Activated CD8-positive, alpha-beta memory T cell treated with anti-CD3 and anti-CD28 coated beads, Interleukin-2, amount 50 U/mL, for 4 hours (primary cell): ENCODE results near the gene ATAD3C.
A peak's percentile ranks its signal among the peaks of the same experiment; 100 is the strongest.
"Not testable (repeated sequence)": the region's sequence is repeated elsewhere in the genome, so short reads cannot be mapped to it uniquely, and the experiment has no call there.

Experiments
- DNase-seq: peaks from one replicate; pipeline ENCODE4 v3.0.0-alpha.2; 2020

Gene ATAD3C

DNA sequence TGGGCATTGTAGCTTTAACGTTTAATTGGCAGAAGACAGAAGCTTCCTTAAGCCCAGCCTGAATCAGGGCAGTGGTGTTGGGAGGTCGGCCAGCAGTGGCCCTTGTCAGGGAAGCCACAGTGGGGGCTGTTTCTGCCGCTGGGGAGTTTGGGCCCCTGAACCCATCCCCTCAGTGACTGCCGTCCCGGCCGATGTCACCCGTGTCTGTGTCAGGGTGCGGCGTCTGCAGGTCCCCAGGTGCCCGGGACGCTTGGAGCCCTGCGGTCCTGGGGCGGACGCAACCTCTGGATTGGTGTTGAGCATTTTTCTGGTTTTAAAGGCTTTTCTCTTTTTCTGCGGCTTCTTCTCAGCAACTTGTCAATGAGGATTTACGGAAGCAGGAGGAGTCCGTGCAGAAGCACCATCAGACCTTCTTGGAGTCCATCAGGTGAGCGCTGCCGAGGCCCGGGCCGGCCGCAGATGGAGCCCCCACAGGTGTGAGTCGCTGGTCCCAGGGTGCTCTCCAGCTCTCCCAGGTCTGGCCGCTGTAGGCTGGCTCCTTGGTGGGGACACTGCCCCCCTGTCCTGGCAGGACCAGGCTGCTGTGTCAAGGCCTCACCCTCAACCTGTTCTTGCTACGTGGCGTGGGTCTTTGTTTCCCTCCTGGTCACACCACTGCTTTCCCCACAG is 2.3 kb downstream of the ATAD3C start:
- DNase-seq = no peak

DNA sequence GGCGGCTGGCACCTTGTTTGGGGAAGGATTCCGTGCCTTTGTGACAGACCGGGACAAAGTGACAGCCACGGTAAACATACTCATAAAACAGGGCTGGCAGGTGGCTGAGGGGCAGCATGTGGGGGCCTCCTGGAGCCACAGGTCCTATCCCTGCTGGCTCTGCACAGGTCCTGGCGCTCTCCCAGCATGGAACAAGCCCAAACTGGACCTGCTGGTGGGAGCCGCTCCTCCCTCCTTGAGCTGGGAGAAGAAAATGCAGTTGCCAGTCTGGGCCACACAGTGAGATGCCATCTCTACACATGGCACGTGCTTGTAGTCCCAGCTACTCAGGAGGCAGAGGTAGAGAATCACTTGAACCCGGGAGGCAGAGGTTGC is 2.9 kb downstream of the ATAD3C start:
- DNase-seq = not testable (repeated sequence)

DNA sequence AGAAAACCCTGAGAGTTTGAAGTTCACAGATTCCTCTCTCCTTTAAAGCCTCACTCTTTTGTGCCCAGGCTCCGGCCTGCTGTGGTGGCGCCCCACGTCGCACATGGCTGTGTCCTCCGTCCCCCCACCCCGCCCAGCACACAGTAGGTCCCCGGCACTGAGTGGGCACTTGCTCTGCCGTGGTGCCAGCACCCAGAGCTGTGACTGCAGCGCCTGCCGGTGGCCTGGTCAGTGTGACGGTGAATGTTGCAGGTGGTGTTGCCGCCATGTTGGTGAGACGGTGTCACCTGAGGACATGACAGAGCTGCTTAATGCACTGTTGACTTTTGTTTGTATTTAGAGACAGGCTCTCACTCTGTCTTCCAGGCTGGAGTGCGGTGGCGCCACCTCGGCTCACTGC is 3.4 kb downstream of the ATAD3C start:
- DNase-seq = no peak

DNA sequence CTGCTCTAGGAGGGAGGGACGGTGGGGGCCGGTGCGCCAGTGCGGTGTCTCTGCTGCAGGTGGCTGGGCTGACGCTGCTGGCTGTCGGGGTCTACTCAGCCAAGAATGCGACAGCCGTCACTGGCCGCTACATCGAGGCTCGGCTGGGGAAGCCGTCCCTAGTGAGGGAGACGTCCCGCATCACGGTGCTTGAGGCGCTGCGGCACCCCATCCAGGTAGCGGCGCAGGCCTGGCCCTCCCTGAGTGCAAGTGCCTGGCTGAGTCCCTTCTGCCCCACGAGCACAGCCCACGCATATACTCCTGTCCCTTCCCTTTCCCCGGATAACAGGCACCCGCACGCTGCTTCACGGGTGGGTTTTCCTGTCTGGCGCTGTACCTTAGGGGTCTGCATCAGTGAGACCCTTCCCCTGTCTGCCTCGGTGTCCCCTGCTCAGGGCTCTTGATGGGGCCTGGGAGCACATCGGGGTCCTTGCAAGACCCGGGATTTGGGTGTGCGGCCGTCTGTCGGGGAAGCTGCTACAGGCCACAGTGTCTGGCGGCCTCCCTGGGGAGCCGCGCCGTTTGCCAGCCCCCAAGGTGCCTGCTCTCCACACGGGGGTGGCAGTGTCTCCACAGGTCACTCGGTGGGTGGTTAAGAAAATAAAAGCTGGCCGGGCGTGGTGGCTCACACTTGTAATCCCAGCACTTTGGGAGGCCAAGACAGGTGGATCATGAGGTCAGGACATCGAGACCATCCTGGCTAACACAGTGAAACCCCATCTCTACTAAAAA is 5.0 kb downstream of the ATAD3C start:
- DNase-seq = not testable (repeated sequence)

DNA sequence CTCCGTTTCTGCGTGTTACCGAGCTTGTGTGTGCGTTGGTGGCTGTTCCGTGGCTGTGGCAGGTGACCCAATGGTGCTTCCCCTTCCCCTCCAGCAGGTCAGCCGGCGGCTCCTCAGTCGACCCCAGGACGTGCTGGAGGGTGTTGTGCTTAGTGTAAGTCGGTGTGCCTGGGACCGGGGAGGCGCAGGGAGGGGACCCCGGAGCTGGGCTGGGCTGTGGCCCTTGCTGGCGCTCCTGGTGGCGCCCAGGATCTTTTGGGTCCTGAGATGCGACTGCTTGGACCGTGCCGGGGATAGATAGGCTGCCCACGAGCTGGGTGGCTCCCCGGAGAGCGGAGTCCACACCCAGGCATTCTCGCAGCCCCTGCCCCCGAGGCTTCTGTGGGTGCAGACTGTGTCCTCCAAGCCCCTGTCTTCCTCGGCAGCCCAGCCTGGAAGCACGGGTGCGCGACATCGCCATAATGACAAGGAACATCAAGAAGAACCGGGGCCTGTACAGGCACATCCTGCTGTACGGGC is 5.9 kb downstream of the ATAD3C start:
- no peak for DNase-seq

DNA sequence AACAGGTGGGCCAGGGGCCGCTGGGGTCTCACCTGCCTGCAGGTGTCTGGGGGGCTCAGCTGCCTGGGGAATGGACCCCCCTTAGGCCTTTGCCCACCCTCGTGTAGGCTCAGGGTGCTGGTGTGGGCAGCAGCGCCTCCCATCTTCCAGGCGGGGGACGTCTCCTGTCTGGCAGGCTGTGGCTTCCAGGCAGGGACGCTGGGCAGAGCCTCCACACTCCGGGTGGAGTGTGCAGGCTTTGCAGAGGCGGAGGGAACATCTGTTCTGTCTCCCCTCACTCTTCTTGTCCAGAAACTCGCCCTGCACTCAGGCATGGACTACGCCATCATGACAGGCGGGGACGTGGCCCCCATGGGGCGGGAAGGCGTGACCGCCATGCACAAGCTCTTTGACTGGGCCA is 6.4 kb downstream of the ATAD3C start:
- not testable (repeated sequence) for DNase-seq

DNA sequence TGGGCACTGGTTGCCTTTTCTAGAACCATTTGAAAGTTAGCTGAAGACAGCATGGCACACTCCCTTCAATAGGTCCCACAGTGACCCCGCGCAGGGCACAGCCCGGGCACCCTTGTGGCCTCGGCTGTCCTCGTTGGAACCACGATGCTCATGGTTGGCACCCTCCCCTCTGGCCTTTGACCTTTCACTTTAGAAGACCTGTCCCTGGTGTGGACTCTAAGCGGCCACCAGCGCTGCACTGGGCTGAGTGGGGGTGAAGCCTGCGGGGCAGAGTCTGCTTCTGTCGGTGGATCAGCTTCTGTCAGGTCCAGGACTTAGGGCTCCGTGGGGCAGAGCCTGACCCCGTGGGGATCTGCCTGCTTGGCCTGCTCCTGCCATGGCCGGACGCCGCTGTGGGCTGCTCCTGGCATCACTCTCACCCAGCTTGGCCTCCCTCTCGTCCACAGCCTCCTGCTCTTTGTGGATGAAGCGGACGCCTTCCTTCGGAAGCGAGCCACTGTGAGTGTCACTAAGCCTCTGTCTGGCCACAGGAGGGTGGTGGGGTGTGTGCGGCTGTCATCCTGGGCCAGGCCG is 7.3 kb downstream of the ATAD3C start:
- not testable (repeated sequence) for DNase-seq

DNA sequence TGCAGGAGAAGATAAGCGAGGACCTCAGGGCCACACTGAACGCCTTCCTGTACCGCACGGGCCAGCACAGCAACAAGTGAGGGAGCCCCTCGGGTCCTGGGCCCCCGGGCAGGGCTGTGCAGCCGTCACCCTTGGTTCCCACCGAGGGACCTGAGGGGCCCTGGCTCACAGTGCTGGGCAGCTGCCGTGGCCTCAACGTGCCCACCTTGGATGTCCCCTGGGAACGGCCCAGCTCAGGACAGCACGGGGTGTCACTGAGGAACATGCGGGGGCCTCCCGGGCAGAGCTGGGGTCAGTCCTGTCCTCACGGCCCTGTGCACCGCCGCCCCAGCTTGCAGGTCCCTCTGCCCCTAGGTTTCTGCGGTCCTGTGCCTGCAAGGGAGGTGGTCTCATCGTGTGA is 9.7 kb downstream of the ATAD3C start:
- not testable (repeated sequence) for DNase-seq

DNA sequence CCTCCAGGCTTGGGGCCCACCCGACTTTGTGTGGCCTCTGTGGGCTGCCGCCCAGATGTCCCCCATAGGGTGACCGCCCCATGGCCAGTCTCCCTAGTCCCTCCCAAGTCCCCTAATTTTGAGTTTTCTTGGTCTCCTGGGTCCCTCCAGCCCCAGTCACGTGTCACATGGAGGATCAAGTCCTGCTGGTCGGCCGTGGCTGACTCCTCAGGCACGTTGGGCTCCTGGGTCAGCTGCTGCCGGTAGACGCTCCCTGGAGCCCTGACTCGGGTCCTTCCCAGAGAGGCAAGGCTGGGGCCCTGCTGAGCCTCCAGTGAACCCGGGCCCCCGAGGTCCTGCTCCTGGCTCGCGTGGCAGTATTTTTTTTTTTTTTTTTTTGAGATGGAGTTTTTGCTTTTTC is 10.2 kb downstream of the ATAD3C start:
- DNase-seq = not testable (repeated sequence)

DNA sequence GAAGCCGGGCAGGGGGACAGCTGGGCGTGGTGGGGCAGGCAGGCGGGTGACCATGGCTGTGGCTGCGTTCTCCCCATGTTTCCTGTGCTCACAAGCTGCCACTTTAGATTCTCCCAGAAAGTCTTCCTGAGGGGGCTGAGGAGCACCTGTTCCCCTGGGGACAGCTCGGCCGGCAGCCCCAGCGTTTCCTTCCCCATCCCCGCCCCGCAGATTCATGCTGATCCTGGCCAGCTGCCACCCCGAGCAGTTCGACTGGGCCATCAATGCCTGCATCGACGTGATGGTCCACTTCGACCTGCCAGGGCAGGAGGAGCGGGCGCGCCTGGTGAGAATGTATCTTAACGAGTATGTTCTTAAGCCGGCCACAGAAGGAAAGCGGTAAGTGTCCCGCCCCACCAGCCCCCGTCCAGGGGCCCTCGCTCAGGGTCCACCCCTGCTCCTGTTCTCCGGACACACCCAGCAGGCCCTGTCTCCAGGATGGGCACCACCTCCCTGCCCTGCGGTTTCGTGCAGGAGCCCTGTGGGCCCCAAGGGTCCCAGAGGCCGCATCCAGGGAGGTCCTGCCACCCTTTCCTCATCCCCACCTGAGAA is 11.1 kb downstream of the ATAD3C start:
- no peak for DNase-seq

DNA sequence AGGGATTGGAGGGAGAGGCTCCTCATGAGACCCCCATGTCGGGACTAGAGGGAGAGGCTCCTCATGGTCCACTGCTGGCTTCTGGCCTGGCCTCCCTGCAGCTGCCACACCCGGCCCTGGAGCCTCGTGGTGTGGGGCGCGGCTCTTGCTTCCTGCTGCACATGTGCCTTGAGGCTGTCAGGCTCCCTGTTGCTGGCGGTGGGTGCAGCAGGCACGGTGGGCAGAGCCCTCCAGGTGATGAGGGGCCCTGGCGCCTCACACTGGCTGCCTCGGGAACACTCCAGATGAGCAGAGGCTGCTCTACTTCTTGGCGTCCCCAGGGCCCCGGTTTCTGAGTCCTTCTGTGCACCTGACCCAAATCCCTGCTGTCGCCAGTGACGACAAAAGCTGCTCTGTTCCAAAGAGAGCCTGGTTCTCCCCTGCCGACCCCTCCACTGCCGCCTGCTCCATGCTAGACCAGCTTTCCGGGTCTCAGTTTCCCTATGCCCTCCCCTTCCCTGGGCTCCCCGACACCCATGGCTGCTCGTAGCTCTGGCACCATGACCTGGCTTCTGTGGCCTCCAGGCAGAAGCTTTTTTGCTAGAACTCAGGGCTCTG is 12.3 kb downstream of the ATAD3C start:
- DNase-seq = no peak

DNA sequence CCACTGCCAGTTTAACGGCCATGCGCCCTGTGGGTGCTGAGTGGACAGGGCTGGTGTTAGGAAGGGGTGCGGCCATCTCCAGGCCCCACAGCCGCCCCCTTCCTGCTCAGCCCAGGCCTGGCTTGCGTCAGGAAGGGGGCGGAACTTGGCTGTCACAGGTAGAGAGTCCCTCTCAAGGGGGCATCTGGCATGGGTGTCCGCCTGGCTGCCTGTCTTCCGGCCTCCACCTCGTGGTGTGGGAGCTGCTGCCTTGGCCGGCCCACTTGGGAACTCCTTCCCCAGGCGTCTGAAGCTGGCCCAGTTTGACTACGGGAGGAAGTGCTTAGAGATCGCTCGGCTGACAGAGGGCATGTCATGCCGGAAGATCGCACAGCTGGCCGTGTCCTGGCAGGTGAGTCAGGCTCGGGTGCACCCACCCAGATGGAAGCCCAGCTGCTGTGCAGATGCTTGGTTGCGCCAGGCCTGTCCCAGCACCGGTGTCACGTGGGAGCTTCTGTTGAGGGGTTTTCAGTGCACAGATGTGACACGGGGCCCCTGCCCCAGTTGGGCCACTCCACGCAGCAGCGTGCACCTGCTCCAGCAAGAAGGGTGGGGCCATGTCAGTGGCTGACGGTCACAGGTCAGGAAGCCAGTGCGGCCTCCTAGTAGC is 13.0 kb downstream of the ATAD3C start:
- DNase-seq = no peak

DNA sequence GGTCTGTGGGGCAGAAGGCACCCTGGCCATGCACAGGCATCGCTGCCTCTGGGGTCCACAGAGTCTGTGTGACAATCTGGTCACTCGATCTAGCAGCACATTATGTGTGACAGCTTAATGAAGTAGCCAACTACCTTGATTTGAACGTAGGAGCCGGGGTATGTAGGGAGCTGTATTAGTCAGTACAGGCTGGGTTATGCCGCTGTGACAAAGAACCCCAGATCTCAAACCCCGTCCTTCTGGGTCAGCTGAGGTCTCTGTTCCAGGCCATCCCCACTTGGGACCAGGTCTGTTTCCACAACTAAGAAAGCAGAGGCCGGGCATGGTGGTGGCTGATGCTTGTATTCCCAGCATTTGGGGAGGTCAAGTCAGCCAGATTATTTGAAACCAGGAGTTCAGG is 13.8 kb downstream of the ATAD3C start:
- DNase-seq = no peak

DNA sequence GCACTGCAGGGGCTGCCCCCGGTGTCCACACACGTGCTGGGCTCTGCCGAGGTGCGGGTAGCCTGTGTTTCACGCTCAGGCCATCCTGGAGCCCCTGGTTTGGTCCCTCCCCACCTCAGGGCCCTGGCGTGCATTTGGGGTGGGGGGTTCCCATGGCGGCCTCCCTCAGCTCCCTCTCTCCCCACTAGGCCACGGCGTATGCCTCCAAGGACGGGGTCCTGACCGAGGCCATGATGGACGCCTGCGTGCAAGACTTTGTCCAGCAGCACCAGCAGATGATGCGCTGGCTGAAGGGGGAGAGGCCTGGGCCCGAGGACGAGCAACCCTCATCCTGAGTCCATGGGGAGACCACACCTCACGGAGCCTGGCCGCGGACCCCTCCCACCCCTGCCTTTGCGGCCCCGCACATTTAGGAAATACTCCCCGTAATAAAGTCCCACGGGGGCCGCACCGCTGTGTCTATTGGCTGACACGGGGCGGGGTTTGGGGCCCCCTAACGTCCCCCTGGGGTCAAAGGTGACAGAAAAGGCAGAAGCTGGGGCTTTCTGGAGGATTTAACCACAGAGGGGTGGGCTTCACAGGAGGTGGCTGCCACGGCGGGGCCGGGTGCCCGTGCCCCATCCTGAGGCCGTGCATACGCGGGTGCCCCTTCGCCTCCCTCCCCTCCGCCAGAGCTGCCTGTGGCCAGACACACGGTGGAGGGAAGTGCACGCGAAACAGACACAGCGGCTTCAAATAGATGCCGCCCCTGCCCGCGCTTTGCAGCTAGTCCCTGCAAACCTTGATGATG is 18.9 kb downstream of the ATAD3C start:
- not testable (repeated sequence) for DNase-seq

DNA sequence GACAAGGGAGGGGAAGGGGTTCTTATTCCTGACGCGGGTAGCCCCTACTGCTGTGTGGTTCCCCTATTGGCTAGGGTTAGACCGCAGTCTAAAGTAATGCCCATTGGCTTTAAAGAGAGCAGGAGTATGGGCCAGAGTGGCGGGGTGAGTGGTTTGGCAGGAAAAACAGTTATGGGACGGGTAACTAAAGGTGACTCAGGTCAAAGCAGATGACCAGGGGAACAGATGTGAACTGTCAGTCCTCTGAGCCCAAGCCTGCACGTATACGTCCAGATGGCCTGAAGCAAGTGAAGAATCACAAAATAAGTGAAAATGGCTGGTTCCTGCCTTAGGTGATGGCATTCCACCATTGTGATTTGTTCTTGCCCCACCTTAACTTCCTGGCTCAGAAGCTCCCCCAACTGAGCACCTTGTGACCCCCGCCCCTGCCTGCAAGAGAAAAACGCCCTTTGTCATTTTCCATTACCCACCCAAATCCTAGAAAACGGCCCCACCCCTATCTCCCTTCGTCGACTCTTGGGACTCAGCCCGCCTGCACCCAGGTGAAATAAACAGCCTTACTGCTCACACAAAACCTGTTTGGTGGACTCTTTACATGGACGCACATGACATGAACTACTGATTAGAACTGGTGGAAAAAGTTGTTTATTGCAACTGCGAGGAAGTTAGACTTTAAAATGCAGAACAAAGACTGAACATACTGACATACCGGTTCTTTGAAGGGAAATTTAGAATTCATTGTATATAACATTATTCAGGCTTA is 21.3 kb downstream of the ATAD3C start:
- DNase-seq = no peak

DNA sequence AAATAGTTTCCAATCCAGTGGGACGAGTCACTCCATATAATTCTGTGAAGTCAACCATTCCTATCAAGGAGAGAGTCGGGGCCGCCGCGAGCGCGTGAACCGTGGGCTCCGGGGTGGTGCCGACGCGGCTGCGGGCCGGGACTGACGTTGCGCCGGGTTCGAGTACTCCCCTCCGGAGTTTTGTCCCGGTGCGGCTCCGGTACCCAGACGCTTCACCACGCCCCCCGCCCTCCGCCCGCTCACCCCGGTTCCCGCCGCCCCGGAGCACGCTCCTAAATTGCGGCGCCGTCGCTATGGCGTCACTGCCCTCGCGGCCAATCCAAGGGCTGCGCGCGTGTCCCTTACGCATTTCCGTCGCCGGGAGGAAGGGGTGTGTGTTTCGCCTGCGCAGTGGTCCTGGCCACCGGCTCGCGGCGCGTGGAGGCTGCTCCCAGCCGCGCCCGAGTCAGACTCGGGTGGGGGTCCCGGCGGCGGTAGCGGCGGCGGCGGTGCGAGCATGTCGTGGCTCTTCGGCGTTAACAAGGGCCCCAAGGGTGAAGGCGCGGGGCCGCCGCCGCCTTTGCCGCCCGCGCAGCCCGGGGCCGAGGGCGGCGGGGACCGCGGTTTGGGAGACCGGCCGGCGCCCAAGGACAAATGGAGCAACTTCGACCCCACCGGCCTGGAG is 22.0 kb downstream of the ATAD3C start, which contains the start of gene ATAD3B:
Gene ATAD3B (plus strand): TSS at position 377 of the 664 bp plus-strand sequence. CDS start 120 bp downstream, at position 497.
- peak; percentile 96 for DNase-seq

DNA sequence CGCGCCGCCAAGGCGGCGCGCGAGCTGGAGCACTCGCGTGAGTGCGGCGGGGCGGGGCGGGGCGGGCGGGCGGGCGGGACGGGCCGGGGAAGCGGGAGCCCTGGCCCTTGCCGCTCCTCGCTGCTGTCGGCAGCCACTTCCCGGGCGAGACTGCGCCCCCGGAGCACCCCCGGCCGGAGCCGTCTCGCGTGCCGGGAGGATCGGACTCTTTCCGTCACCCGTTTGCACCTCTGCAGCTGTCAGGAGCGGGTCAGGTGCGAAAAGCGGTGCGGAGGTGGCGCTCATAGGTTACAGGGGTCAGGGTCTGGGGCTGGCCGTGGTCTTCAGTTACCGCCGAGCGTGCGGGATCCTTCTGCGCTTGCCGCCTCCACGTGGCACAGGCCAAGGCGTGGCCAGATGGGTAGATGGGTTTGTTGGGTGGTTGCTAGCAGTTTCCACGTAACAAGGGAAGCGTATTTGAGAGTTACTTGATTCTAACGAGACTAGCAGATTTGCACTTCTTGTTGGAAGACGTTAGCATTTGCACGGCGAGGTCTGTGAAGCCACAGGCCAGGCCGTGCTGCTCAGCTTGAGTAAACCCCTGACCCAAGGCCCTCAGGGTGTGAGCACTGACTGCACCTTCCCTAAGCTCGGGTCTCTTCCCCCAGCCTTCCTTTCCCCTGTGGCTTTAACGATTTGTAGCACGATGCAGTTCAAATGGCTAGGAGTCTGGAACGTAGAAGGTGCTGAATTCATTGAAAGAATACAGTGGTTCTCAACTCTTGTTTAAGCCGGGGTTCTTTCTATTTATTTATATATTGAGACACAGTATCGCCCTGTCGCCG is 22.8 kb downstream of the ATAD3C start:
- DNase-seq = not testable (repeated sequence)

DNA sequence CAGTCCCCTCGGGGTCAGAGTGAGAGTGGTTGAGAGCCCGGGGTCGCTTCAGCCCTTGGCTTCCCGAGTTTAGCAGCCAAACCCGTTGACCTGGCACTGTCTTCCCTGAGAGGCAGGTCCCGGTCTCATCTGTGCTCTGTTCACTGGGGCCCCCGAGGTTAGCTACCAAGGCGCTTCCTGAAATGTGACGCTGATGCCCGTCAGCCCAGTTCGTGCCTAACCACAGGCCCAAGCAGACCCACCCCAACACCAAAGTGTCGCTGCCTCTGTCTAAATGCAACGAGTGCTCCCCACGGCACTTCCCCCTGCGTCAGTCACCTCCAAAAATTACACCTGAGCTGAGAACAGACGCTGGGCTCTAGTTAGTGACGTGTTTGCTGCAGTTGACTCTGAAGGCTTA is 26.5 kb downstream of the ATAD3C start:
- not testable (repeated sequence) for DNase-seq

DNA sequence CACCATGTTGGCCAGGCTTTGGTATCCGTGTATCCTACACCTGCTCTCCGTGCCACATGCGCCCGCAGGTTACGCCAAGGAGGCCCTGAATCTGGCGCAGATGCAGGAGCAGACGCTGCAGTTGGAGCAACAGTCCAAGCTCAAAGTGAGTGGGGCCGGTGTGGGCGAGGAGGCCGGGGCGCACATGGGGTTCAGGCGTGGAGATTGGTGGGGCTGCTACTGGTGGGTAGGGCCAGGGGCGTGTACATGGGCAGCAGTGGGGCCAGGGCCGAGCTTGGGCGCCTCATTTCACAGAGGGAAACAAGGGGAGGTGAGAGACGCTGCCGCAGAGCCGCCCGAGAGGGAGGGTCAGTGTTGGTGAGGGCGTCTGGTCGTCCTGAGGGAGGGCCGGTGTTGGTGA is 27.7 kb downstream of the ATAD3C start:
- DNase-seq = no peak
